Astrocyte (in vitro differentiated cells and primary cell): ENCODE results near the gene MTA1. TPM values are rescaled to one million over a fixed set of nuclear protein-coding genes. Genes with fewer than 3 reads are reported as not detected.

Experiments used
- DNase-seq: peaks from one replicate; pipeline ENCODE4 v3.0.0-alpha.2; 2010; ENCODE audit warnings: low read depth
- FAIRE-seq: peaks from 2 replicates; lab custom pipeline; 2011; peaks lifted over from hg19 to GRCh38; lab: Jason Lieb, UNC
- H2AFZ ChIP-seq: 2 replicates; pipeline ENCODE4 v1.6.0; 2012; ENCODE audit warnings: low read depth, low read length, inconsistent platforms
- H3K27ac ChIP-seq: 2 replicates; pipeline ENCODE4 v1.5.1; 2011; ENCODE audit warnings: low read depth, low read length, inconsistent platforms
- H3K27me3 ChIP-seq: 2 replicates; pipeline ENCODE4 v1.6.0; 2011; ENCODE audit warnings: low read length, inconsistent platforms; ENCODE audit not compliant: insufficient read depth
- H3K36me3 ChIP-seq: 2 replicates; pipeline ENCODE4 v1.5.1; 2011; ENCODE audit warnings: low read length, inconsistent platforms; ENCODE audit not compliant: insufficient read depth
- H3K4me1 ChIP-seq: 2 replicates; pipeline ENCODE4 v1.5.1; 2011; ENCODE audit warnings: low read length, inconsistent platforms; ENCODE audit not compliant: insufficient read depth
- H3K4me2 ChIP-seq: 2 replicates; pipeline ENCODE4 v1.6.0; 2012; ENCODE audit warnings: low read length, inconsistent platforms
- H3K4me3 ChIP-seq: 2 replicates; pipeline ENCODE4 v1.5.1; 2011; ENCODE audit warnings: low read depth, mild to moderate bottlenecking, low read length, inconsistent platforms; ENCODE audit not compliant: insufficient read depth
- H3K79me2 ChIP-seq: 2 replicates; pipeline ENCODE4 v1.6.0; 2012; ENCODE audit warnings: mild to moderate bottlenecking, low read length, inconsistent platforms; ENCODE audit not compliant: insufficient read depth
- H3K9ac ChIP-seq: 2 replicates; pipeline ENCODE4 v1.6.0; 2012; ENCODE audit warnings: mild to moderate bottlenecking, low read length, inconsistent platforms
- H3K9me3 ChIP-seq: 2 replicates; pipeline ENCODE4 v1.5.1; 2012; ENCODE audit warnings: low read depth, mild to moderate bottlenecking, low read length, inconsistent platforms; ENCODE audit not compliant: insufficient read depth
- H4K20me1 ChIP-seq: 2 replicates; pipeline ENCODE4 v1.6.0; 2012; ENCODE audit warnings: low read length, inconsistent platforms; ENCODE audit not compliant: insufficient read depth
- H3K27ac Mint-ChIP-seq: one replicate; pipeline ENCODE4 v1.8.0; 2021; ENCODE audit warnings: mild to moderate bottlenecking, mixed read lengths; ENCODE audit not compliant: unreplicated experiment
- H3K27me3 Mint-ChIP-seq: one replicate; pipeline ENCODE4 v1.8.0; 2021; ENCODE audit warnings: low read depth, mixed read lengths; ENCODE audit not compliant: unreplicated experiment
- H3K36me3 Mint-ChIP-seq: one replicate; pipeline ENCODE4 v1.8.0; 2021; ENCODE audit warnings: low read depth, mixed read lengths; ENCODE audit not compliant: unreplicated experiment
- H3K4me1 Mint-ChIP-seq: one replicate; pipeline ENCODE4 v1.8.0; 2021; ENCODE audit warnings: low read depth, mixed read lengths; ENCODE audit not compliant: unreplicated experiment
- H3K4me3 Mint-ChIP-seq: one replicate; pipeline ENCODE4 v1.8.0; 2021; ENCODE audit warnings: mild to moderate bottlenecking, moderate library complexity, mixed read lengths; ENCODE audit not compliant: unreplicated experiment
- H3K9me3 Mint-ChIP-seq: one replicate; pipeline ENCODE4 v1.8.0; 2021; ENCODE audit warnings: mild to moderate bottlenecking, mixed read lengths; ENCODE audit not compliant: unreplicated experiment
- EZH2 ChIP-seq: IDR thresholded peaks from 2 replicates; pipeline ENCODE4 v1.6.1; 2012; ENCODE audit warnings: mild to moderate bottlenecking, low read length, inconsistent platforms; ENCODE audit not compliant: insufficient read depth
- total RNA-seq: library from RNA; stranded (reverse); gene quantifications from 2 replicates; pipeline ENCODE4 v1.2.1, GENCODE V29; 2021
- TF ChIP-seq, protein P1 (sequence below): IDR thresholded peaks from 2 replicates; pipeline ENCODE4 v1.5.1; 2011; ENCODE audit warnings: low read depth, mild to moderate bottlenecking, inconsistent platforms, low read length, moderate library complexity; ENCODE audit not compliant: insufficient read depth

MTA1 gene
- total RNA-seq, 1 donor from 2014 or later = 111 TPM

DNA sequence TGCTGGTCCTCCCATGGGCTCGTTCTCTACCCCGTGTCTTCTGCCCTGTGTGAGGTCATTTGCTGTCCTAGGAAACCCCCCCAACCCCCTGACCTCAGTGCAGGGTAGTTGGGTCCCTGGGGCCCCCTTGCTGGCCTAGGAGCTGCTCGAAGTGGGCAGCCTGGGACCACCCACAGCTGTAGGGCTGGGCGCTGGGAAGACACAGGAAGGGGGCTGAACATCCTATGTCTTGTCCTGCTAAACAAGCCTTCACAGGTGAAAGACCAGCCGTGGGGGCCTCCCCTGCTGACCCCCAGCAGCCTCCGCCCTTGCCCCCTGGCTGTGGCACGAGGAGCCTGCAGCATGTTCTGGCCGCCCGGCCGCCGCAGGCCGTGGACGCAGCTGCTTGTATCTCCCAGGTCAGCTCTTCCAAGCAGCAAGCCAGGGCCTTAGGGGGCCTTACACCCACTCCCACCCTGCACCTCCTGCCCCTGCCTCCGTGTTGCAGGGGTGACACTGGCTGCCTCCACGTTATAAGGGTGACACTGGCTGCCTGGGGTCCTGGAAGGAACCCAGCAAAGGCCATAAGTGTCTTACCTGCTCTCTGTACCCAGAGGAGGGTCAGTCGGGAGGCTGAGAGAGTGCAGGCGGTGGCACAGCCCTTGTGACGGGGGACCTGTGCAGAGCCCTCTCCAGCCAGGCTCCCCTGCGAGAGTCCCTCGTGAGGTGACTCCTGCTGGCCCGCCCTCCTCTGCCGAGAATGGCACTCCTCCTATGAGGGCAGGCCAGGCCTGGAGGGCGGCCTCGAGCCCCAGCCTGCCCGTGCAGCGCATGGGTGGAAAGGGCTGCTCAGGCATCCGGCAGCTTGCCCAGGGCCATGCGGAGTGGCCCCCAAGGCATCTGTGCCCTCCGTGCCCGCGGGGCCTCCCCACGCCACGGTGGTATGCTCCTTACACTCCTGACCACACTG is 32.8 kb upstream of the MTA1 start:
- no peaks in the 10 kb centered on the region for H3K9me3 Mint-ChIP-seq
- no peaks in the 10 kb centered on the region for H4K20me1 ChIP-seq
- no peak overlapping the region for H3K9ac ChIP-seq
- H3K4me1 Mint-ChIP-seq = no peaks in the 10 kb centered on the region
- H3K4me1 ChIP-seq = no peaks in the 10 kb centered on the region
- no peaks in the 10 kb centered on the region for H3K9me3 ChIP-seq
- no peaks in the 10 kb centered on the region for H3K79me2 ChIP-seq
- H3K27ac Mint-ChIP-seq = no peak overlapping the region
- TF ChIP-seq EZH2 = no peak
- TF ChIP-seq, protein P1, sequence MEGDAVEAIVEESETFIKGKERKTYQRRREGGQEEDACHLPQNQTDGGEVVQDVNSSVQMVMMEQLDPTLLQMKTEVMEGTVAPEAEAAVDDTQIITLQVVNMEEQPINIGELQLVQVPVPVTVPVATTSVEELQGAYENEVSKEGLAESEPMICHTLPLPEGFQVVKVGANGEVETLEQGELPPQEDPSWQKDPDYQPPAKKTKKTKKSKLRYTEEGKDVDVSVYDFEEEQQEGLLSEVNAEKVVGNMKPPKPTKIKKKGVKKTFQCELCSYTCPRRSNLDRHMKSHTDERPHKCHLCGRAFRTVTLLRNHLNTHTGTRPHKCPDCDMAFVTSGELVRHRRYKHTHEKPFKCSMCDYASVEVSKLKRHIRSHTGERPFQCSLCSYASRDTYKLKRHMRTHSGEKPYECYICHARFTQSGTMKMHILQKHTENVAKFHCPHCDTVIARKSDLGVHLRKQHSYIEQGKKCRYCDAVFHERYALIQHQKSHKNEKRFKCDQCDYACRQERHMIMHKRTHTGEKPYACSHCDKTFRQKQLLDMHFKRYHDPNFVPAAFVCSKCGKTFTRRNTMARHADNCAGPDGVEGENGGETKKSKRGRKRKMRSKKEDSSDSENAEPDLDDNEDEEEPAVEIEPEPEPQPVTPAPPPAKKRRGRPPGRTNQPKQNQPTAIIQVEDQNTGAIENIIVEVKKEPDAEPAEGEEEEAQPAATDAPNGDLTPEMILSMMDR = no peak
- DNase-seq = no peak
- no peak overlapping the region for H2AFZ ChIP-seq
- no peaks in the 10 kb centered on the region for H3K27me3 ChIP-seq
- H3K36me3 Mint-ChIP-seq = peaks cover 7% of the 10 kb centered on the region
- peaks cover 2% of the 10 kb centered on the region for H3K36me3 ChIP-seq
- no peak overlapping the region for H3K27ac ChIP-seq
- no peak overlapping the region for H3K4me3 ChIP-seq
- no peak for FAIRE-seq
- no peak overlapping the region for H3K4me3 Mint-ChIP-seq
- H3K4me2 ChIP-seq = no peak overlapping the region
- no peaks in the 10 kb centered on the region for H3K27me3 Mint-ChIP-seq

DNA sequence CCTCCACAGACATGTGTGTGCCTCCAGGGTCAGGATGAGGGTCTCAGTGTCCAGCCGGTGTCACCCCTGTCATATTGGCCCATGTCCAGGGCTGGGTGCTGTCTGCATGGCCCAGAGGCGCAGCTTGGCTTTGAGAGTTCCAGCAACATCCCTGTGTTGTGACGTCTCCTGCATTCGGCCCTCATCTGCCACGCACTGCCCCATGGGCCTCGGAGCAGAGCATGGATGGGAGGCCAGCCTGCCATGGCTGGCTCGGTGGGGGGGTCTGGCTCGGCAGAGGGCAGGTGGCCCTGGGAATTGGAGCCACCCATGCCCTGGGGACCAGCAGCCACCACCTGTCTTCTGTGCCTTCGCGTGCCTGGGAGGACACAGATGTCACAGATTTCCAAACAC is 32.1 kb upstream of the MTA1 start:
- TF ChIP-seq, protein P1 = no peak
- TF ChIP-seq EZH2 = no peak
- no peaks in the 10 kb centered on the region for H3K9me3 Mint-ChIP-seq
- H3K27ac Mint-ChIP-seq = no peak overlapping the region

More for the DNA sequence above, 32.1 kb upstream of the MTA1 start:
- H3K4me2 ChIP-seq = no peak overlapping the region
- H3K27ac ChIP-seq = no peak overlapping the region
- H3K9ac ChIP-seq = no peak overlapping the region
- H3K27me3 Mint-ChIP-seq = no peaks in the 10 kb centered on the region
- H3K9me3 ChIP-seq = no peaks in the 10 kb centered on the region
- H3K4me1 Mint-ChIP-seq = no peaks in the 10 kb centered on the region
- H3K36me3 ChIP-seq = peaks cover 2% of the 10 kb centered on the region
- no peak overlapping the region for H3K4me3 Mint-ChIP-seq
- H3K4me3 ChIP-seq = no peak overlapping the region
- FAIRE-seq = no peak
- peaks cover 7% of the 10 kb centered on the region for H3K36me3 Mint-ChIP-seq
- no peaks in the 10 kb centered on the region for H3K27me3 ChIP-seq
- no peaks in the 10 kb centered on the region for H4K20me1 ChIP-seq
- no peaks in the 10 kb centered on the region for H3K4me1 ChIP-seq
- H3K79me2 ChIP-seq = no peaks in the 10 kb centered on the region
- no peak for DNase-seq
- no peak overlapping the region for H2AFZ ChIP-seq
